ENCODE results near the gene DCDC2C.

The DCDC2C gene

GRCh38 chr2:3672861-3673678 lies 30.3 kb upstream of the DCDC2C start:
- DNase-seq (ENCODE audit: low read depth in 2 of 2), result no peak

- no peak for DNase-seq (ENCODE audit: low read depth in 2 of 2)
Observed at GRCh38 chr2:3674066-3674845, 29.1 kb upstream of the DCDC2C start.

- no peak for DNase-seq (ENCODE audit: low read depth in 2 of 2)
Observed at GRCh38 chr2:3675687-3676086, 27.7 kb upstream of the DCDC2C start.

- no peak for DNase-seq (ENCODE audit: low read depth in 2 of 2)
Observed at GRCh38 chr2:3677436-3677835, 25.9 kb upstream of the DCDC2C start.

GRCh38 chr2:3678212-3678611 lies 25.2 kb upstream of the DCDC2C start:
- DNase-seq (ENCODE audit: low read depth in 2 of 2), result no peak

GRCh38 chr2:3679180-3679579 lies 24.2 kb upstream of the DCDC2C start:
- no peak for DNase-seq (ENCODE audit: low read depth in 2 of 2)

GRCh38 chr2:3679616-3680393 lies 23.6 kb upstream of the DCDC2C start:
- DNase-seq (ENCODE audit: low read depth in 2 of 2), result no peak

GRCh38 chr2:3680548-3681345 lies 22.6 kb upstream of the DCDC2C start:
- no peak for DNase-seq (ENCODE audit: low read depth in 2 of 2)

GRCh38 chr2:3681625-3682024 lies 21.8 kb upstream of the DCDC2C start:
- DNase-seq (ENCODE audit: low read depth in 2 of 2), result no peak

GRCh38 chr2:3682811-3683210 lies 20.6 kb upstream of the DCDC2C start:
- DNase-seq (ENCODE audit: low read depth in 2 of 2), result no peak

GRCh38 chr2:3683748-3684454 lies 19.5 kb upstream of the DCDC2C start:
- DNase-seq (ENCODE audit: low read depth in 2 of 2), result no peak

- DNase-seq (ENCODE audit: low read depth in 2 of 2), result no peak
Observed at GRCh38 chr2:3689998-3690748, 13.2 kb upstream of the DCDC2C start.

- DNase-seq (ENCODE audit: low read depth in 2 of 2), result no peak
Observed at GRCh38 chr2:3692375-3692774, 11.0 kb upstream of the DCDC2C start.

GRCh38 chr2:3696545-3696944 lies 6.8 kb upstream of the DCDC2C start:
- DNase-seq (ENCODE audit: low read depth in 2 of 2), result no peak

GRCh38 chr2:3701071-3701470 lies 2.3 kb upstream of the DCDC2C start:
- no peak for DNase-seq (ENCODE audit: low read depth in 2 of 2)

- no peak for DNase-seq (ENCODE audit: low read depth in 2 of 2)
Observed at GRCh38 chr2:3703757-3704355, 481 bp downstream of the DCDC2C start.

GRCh38 chr2:3704692-3705091 lies 1.3 kb downstream of the DCDC2C start:
- no peak for DNase-seq (ENCODE audit: low read depth in 2 of 2)

GRCh38 chr2:3705782-3706181 lies 2.4 kb downstream of the DCDC2C start:
- DNase-seq (ENCODE audit: low read depth in 2 of 2), result no peak

- no peak for DNase-seq (ENCODE audit: low read depth in 2 of 2)
Observed at GRCh38 chr2:3706892-3707291, 3.5 kb downstream of the DCDC2C start.

GRCh38 chr2:3708576-3708975 lies 5.2 kb downstream of the DCDC2C start:
- no peak for DNase-seq (ENCODE audit: low read depth in 2 of 2)

Measured in stimulated activated CD8-positive, alpha-beta memory T cell treated with anti-CD3 and anti-CD28 coated beads, Interleukin-15, amount 100 ng/mL, for 48 hours (primary cell).